Measurements from ENCODE around the gene ABLIM2. TPM values are rescaled to one million over a fixed set of nuclear protein-coding genes. Genes with fewer than 3 reads are reported as not detected.

Gene ABLIM2
- polyA plus RNA-seq, 3 donors: 0.21 TPM; not detected in 2

- no peak for DNase-seq
- no peaks in the 10 kb centered on the region for H3K36me3 ChIP-seq (replicated peaks in 1 of 2; ENCODE audit: control insufficient read depth in 1 of 2, insufficient read depth in 2 of 2, low read length in 2 of 2)
- WGBS (ENCODE audit: insufficient coverage): 89% methylated on average over 18 of the region's 18 CpGs
- Mint-ChIP-seq H3K9me3 (no peaks in the 10 kb centered on the region), H3K4me3 (no peak overlapping the region), H3K27me3 (ENCODE audit: low read depth in 3 of 3) (peaks cover 8 to 15% (median 8%) of the 10 kb centered on the region in 3 donors), H3K27ac (no peak overlapping the region), H3K36me3 (no peaks in the 10 kb centered on the region), H3K4me1 (no peaks in the 10 kb centered on the region)
- no peaks in the 10 kb centered on the region for H3K79me2 ChIP-seq (ENCODE audit: insufficient read depth, low read length)
- H3K4me1 ChIP-seq (ENCODE audit: control insufficient read depth in 1 of 2, insufficient read depth in 2 of 2, low read length in 2 of 2): no peaks in the 10 kb centered on the region
- intact Hi-C loops (cut with micrococcal nuclease): no loop called here
- no peak overlapping the region for H3K4me3 ChIP-seq (replicated peaks in 1 of 3; ENCODE audit: low read depth in 2 of 3, low read length in 3 of 3)
- TF ChIP-seq CTCF (IDR thresholded peaks at IDR 0.05): no peak
- no peaks in the 10 kb centered on the region for H4K20me1 ChIP-seq (ENCODE audit: insufficient read depth, low read length)
- H3K4me2 ChIP-seq (replicated peaks; ENCODE audit: extremely low read depth, low read length, poor library complexity, severe bottlenecking): no peak overlapping the region
- H2AFZ ChIP-seq (ENCODE audit: insufficient read depth, low read depth, low read length, poor library complexity, severe bottlenecking): no peak overlapping the region
- no peaks in the 10 kb centered on the region for H3K27me3 ChIP-seq (ENCODE audit: control insufficient read depth in 2 of 2, insufficient read depth in 2 of 2, low read length in 2 of 2)
- H3K9me3 ChIP-seq (replicated peaks in 1 of 2; ENCODE audit: control insufficient read depth in 1 of 2, insufficient read depth in 1 of 2, low read length in 2 of 2): no peaks in the 10 kb centered on the region
- no peak overlapping the region for H3K9ac ChIP-seq (ENCODE audit: insufficient read depth, low read length, poor library complexity, severe bottlenecking)
- H3K27ac ChIP-seq (ENCODE audit: low read depth in 1 of 2, low read length in 2 of 2): no peak overlapping the region
These were observed 28.1 kb downstream of the ABLIM2 start for GRCh38 chr4:8130346-8131066.

- no peaks in the 10 kb centered on the region for H3K9me3 ChIP-seq (replicated peaks in 1 of 2; ENCODE audit: control insufficient read depth in 1 of 2, insufficient read depth in 1 of 2, low read length in 2 of 2)
- H3K9ac ChIP-seq (ENCODE audit: insufficient read depth, low read length, poor library complexity, severe bottlenecking): no peak overlapping the region
- H3K79me2 ChIP-seq (ENCODE audit: insufficient read depth, low read length): no peaks in the 10 kb centered on the region
- Mint-ChIP-seq H3K27ac (no peak overlapping the region), H3K4me3 (no peak overlapping the region), H3K4me1 (no peaks in the 10 kb centered on the region), H3K9me3 (no peaks in the 10 kb centered on the region), H3K27me3 (ENCODE audit: low read depth in 3 of 3) (peaks cover 4 to 15% (median 5%) of the 10 kb centered on the region in 3 donors), H3K36me3 (no peaks in the 10 kb centered on the region)
- 89% methylated on average over 4 of the region's 6 CpGs for WGBS (ENCODE audit: insufficient coverage)
- no peaks in the 10 kb centered on the region for H4K20me1 ChIP-seq (ENCODE audit: insufficient read depth, low read length)
- no peak for DNase-seq
- H3K4me2 ChIP-seq (replicated peaks; ENCODE audit: extremely low read depth, low read length, poor library complexity, severe bottlenecking): no peak overlapping the region
- H2AFZ ChIP-seq (ENCODE audit: insufficient read depth, low read depth, low read length, poor library complexity, severe bottlenecking): no peak overlapping the region
- TF ChIP-seq CTCF (IDR thresholded peaks at IDR 0.05): no peak
- intact Hi-C loops (cut with micrococcal nuclease): no loop called here
- H3K27ac ChIP-seq (ENCODE audit: low read depth in 1 of 2, low read length in 2 of 2): no peak overlapping the region
- no peaks in the 10 kb centered on the region for H3K4me1 ChIP-seq (ENCODE audit: control insufficient read depth in 1 of 2, insufficient read depth in 2 of 2, low read length in 2 of 2)
- no peak overlapping the region for H3K4me3 ChIP-seq (replicated peaks in 1 of 3; ENCODE audit: low read depth in 2 of 3, low read length in 3 of 3)
- H3K36me3 ChIP-seq (replicated peaks in 1 of 2; ENCODE audit: control insufficient read depth in 1 of 2, insufficient read depth in 2 of 2, low read length in 2 of 2): no peaks in the 10 kb centered on the region
- H3K27me3 ChIP-seq (ENCODE audit: control insufficient read depth in 2 of 2, insufficient read depth in 2 of 2, low read length in 2 of 2): no peaks in the 10 kb centered on the region
These were observed 28.8 kb downstream of the ABLIM2 start for GRCh38 chr4:8129785-8130184.
